H9 (cell line): Measurements from ENCODE around the gene CLCNKB. TPM values are rescaled to one million over a fixed set of nuclear protein-coding genes. Genes with fewer than 3 reads are reported as not detected.

ENCODE experiments used
- DNase-seq: peaks from one replicate; pipeline ENCODE4 v3.0.0-alpha.2; 2017
- H2AFZ ChIP-seq: one replicate; pipeline ENCODE4 v1.6.1; 2013; ENCODE audit warnings: mild to moderate bottlenecking, low read length, control low read depth, moderate library complexity
- H2AK5ac ChIP-seq: 2 replicates; pipeline ENCODE4 v1.6.1; 2013; ENCODE audit warnings: low read length, control low read depth, mixed read lengths; ENCODE audit not compliant: insufficient read length
- H2BK120ac ChIP-seq: one replicate; pipeline ENCODE4 v1.6.1; 2013; ENCODE audit warnings: low read depth, mild to moderate bottlenecking, low read length, control low read depth, inconsistent platforms; ENCODE audit not compliant: poor library complexity, severe bottlenecking
- H2BK12ac ChIP-seq: 2 replicates; pipeline ENCODE4 v1.6.1; 2013; ENCODE audit warnings: low read length, control low read depth, mixed read lengths, low read depth; ENCODE audit not compliant: insufficient read length
- H2BK15ac ChIP-seq: 2 replicates; pipeline ENCODE4 v1.6.1; 2013; ENCODE audit warnings: low read depth, low read length, control low read depth
- H2BK20ac ChIP-seq: one replicate; pipeline ENCODE4 v1.6.1; 2013; ENCODE audit warnings: low read depth, mild to moderate bottlenecking, low read length, control low read depth, inconsistent platforms; ENCODE audit not compliant: poor library complexity, severe bottlenecking
- H2BK5ac ChIP-seq: 2 replicates; pipeline ENCODE4 v1.6.1; 2013; ENCODE audit warnings: low read length, control low read depth, mixed read lengths; ENCODE audit not compliant: insufficient read length
- H3K14ac ChIP-seq: 2 replicates; pipeline ENCODE4 v1.6.1; 2013; ENCODE audit warnings: low read length, control low read depth; ENCODE audit not compliant: insufficient read depth
- H3K18ac ChIP-seq: 2 replicates; pipeline ENCODE4 v1.6.1; 2013; ENCODE audit warnings: low read depth, mild to moderate bottlenecking, mixed read lengths, low read length, control low read depth; ENCODE audit not compliant: insufficient read length
- H3K23ac ChIP-seq: 2 replicates; pipeline ENCODE4 v1.6.1; 2013; ENCODE audit warnings: low read length, control low read depth, mixed read lengths, low read depth; ENCODE audit not compliant: insufficient read length
- H3K23me2 ChIP-seq: 2 replicates; pipeline ENCODE4 v1.6.1; 2013; ENCODE audit warnings: low read depth, mild to moderate bottlenecking, mixed read lengths, low read length, control low read depth; ENCODE audit not compliant: insufficient read length, poor library complexity, severe bottlenecking
- H3K27ac ChIP-seq: 2 replicates; pipeline ENCODE4 v1.5.1; 2013; ENCODE audit warnings: low read length, control low read depth, mixed read lengths, low read depth; ENCODE audit not compliant: insufficient read length
- H3K27me3 ChIP-seq: 2 replicates; pipeline ENCODE4 v1.6.1; 2013; ENCODE audit warnings: low read length, control low read depth, inconsistent platforms; ENCODE audit not compliant: insufficient read depth
- H3K4ac ChIP-seq: 2 replicates; pipeline ENCODE4 v1.6.1; 2013; ENCODE audit warnings: low read depth, mild to moderate bottlenecking, control low read depth, inconsistent platforms, low read length, moderate library complexity
- H3K4me1 ChIP-seq: 2 replicates; pipeline ENCODE4 v1.6.1; 2013; ENCODE audit warnings: low read length, control low read depth, inconsistent platforms; ENCODE audit not compliant: insufficient read depth
- H3K4me2 ChIP-seq: 2 replicates; pipeline ENCODE4 v1.6.1; 2013; ENCODE audit warnings: low read length, control low read depth, mixed read lengths; ENCODE audit not compliant: insufficient read length, insufficient read depth
- H3K56ac ChIP-seq: 2 replicates; pipeline ENCODE4 v1.6.1; 2013; ENCODE audit warnings: low read depth, mild to moderate bottlenecking, mixed read lengths, low read length, control low read depth; ENCODE audit not compliant: insufficient read length
- H3K79me1 ChIP-seq: 2 replicates; pipeline ENCODE4 v1.6.1; 2013; ENCODE audit warnings: low read depth, mild to moderate bottlenecking, moderate library complexity, low read length, control low read depth, inconsistent platforms; ENCODE audit not compliant: insufficient read depth, poor library complexity, severe bottlenecking
- H3K79me2 ChIP-seq: 2 replicates; pipeline ENCODE4 v1.6.1; 2013; ENCODE audit warnings: low read length, control low read depth, inconsistent platforms; ENCODE audit not compliant: insufficient read depth
- H3K9ac ChIP-seq: 2 replicates; pipeline ENCODE4 v1.6.1; 2013; ENCODE audit warnings: low read length, control low read depth, mixed read lengths; ENCODE audit not compliant: insufficient read length; ENCODE audit errors: extremely low read depth
- H3K9me3 ChIP-seq: one replicate; pipeline ENCODE4 v1.6.1; 2013; ENCODE audit warnings: low read depth, low read length, inconsistent platforms; ENCODE audit not compliant: control insufficient read depth
- H3T11ph ChIP-seq: one replicate; pipeline ENCODE4 v1.6.1; 2013; ENCODE audit warnings: mild to moderate bottlenecking, low read length, control low read depth, inconsistent platforms
- H4K20me1 ChIP-seq: one replicate; pipeline ENCODE4 v1.6.1; 2013; ENCODE audit not compliant: control insufficient read depth, insufficient read length, insufficient read depth
- H4K5ac ChIP-seq: 2 replicates; pipeline ENCODE4 v1.6.1; 2013; ENCODE audit warnings: low read depth, mild to moderate bottlenecking, mixed read lengths, low read length, control low read depth; ENCODE audit not compliant: insufficient read length
- H4K8ac ChIP-seq: replicated peaks from 2 replicates; pipeline ENCODE4 v1.6.1; 2013; ENCODE audit warnings: low read length, control low read depth, mixed read lengths, low read depth; ENCODE audit not compliant: insufficient read length
- H4K91ac ChIP-seq: 2 replicates; pipeline ENCODE4 v1.6.1; 2013; ENCODE audit warnings: low read depth, mild to moderate bottlenecking, moderate library complexity, mixed read lengths, low read length, control low read depth; ENCODE audit not compliant: insufficient read length
- H3K27ac Mint-ChIP-seq, 3 experiments: 2 replicates in 2 of 3; 3 replicates in 1 of 3; pipeline ENCODE4 v1.8.0; 2020 to 2021; ENCODE audit warnings: mixed read lengths in 3 of 3, mild to moderate bottlenecking in 1 of 3, moderate library complexity in 1 of 3
- H3K27me3 Mint-ChIP-seq: 2 replicates; pipeline ENCODE4 v1.8.0; 2021; ENCODE audit warnings: low read depth, mild to moderate bottlenecking, moderate library complexity, mixed read lengths
- H3K36me3 Mint-ChIP-seq, 3 experiments: 2 replicates in 2 of 3; 3 replicates in 1 of 3; pipeline ENCODE4 v1.8.0; 2020 to 2021; ENCODE audit warnings: low read depth in 3 of 3, mixed read lengths in 3 of 3; ENCODE audit not compliant: insufficient read depth in 1 of 3
- H3K4me1 Mint-ChIP-seq, 2 experiments: 2 replicates each; pipeline ENCODE4 v1.8.0; 2020; ENCODE audit warnings: mixed read lengths in 2 of 2
- H3K4me3 Mint-ChIP-seq, 2 experiments: 2 replicates in 1 of 2; 3 replicates in 1 of 2; pipeline ENCODE4 v1.8.0; 2020 to 2021; ENCODE audit warnings: mild to moderate bottlenecking in 2 of 2, mixed read lengths in 2 of 2, moderate library complexity in 1 of 2
- H3K9me3 Mint-ChIP-seq, 2 experiments: 2 replicates in 1 of 2; 3 replicates in 1 of 2; pipeline ENCODE4 v1.8.0; 2020; ENCODE audit warnings: mild to moderate bottlenecking in 2 of 2, mixed read lengths in 2 of 2, moderate library complexity in 1 of 2
- WGBS: extraction: QIAGEN DNeasy Blood & Tissue Kit; methylation state at CpG from one replicate; pipeline ENCODE4 v1.1.7; 2013; ENCODE audit warnings: missing lambda C conversion rate, low lambda C conversion rate, mixed read lengths; ENCODE audit not compliant: insufficient read length; ENCODE audit errors: extremely low coverage; 5-methylcytosine and 5-hydroxymethylcytosine counted together
- total RNA-seq: library from RNA; stranded (reverse); gene quantifications from 2 replicates; pipeline ENCODE4 v1.2.1, GENCODE V29; 2021
- TF ChIP-seq, protein P1 (sequence below): fragments of 200-600 bp; sonication (generic); conservative IDR thresholded peaks from 3 replicates; pipeline ENCODE4 v1.8.0; 2021; ENCODE audit warnings: antibody characterized with exemption, mild to moderate bottlenecking

The CLCNKB gene
- total RNA-seq, 1 experiment from 2014 or later = 1.7 TPM

DNA sequence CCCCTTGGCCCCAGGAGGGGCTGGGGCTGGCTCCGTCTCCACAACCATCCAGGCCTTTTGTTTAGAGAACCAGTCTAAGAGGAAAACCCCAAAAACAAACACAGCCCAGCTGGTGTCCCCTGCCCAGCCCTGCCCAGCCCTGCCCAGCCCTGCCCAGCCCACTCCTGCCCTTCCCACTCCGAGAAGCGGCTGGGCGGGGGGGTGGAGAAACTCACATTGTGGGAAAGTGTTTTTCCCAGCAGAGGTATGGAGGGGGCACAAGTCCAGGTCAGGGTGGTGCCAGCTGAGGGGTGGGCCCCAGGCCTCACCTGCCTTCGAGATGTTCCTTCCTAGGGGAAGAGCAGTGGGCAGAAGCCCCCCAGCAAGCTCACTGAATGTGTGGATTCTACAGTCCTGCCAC, 39.9 kb downstream of the CLCNKB start:
- Histone ChIP-seq H3K79me2 (no peaks in the 10 kb centered on the region), H3K9me3 (no peaks in the 10 kb centered on the region), H3K4me2 (no peak overlapping the region), H3K23me2 (no peaks in the 10 kb centered on the region), H3T11ph (no peak overlapping the region), H4K5ac (no peak overlapping the region), H4K20me1 (no peaks in the 10 kb centered on the region), H4K91ac (no peak overlapping the region), H3K56ac (no peak overlapping the region), H3K9ac (no peak overlapping the region), H2AFZ (no peak overlapping the region), H3K18ac (no peak overlapping the region), H3K14ac (no peak overlapping the region), H3K4ac (no peak overlapping the region), H2BK5ac (no peak overlapping the region), H2BK15ac (no peak overlapping the region), H3K23ac (no peak overlapping the region), H2BK120ac (no peak overlapping the region), H2BK20ac (no peak overlapping the region), H3K79me1 (no peaks in the 10 kb centered on the region), H3K27ac (no peak overlapping the region), H2BK12ac (no peak overlapping the region), H2AK5ac (no peak overlapping the region), H4K8ac (no peak overlapping the region), H3K27me3 (no peaks in the 10 kb centered on the region), H3K4me1 (no peaks in the 10 kb centered on the region)
- Mint-ChIP-seq H3K4me1 (peaks cover 12 to 16% of the 10 kb centered on the region in 2 experiments), H3K27me3 (peaks cover 3% of the 10 kb centered on the region), H3K9me3 (no peaks in the 10 kb centered on the region), H3K27ac (no peak overlapping the region), H3K4me3 (no peak overlapping the region), H3K36me3 (no peaks in the 10 kb centered on the region)
- TF ChIP-seq, protein P1, sequence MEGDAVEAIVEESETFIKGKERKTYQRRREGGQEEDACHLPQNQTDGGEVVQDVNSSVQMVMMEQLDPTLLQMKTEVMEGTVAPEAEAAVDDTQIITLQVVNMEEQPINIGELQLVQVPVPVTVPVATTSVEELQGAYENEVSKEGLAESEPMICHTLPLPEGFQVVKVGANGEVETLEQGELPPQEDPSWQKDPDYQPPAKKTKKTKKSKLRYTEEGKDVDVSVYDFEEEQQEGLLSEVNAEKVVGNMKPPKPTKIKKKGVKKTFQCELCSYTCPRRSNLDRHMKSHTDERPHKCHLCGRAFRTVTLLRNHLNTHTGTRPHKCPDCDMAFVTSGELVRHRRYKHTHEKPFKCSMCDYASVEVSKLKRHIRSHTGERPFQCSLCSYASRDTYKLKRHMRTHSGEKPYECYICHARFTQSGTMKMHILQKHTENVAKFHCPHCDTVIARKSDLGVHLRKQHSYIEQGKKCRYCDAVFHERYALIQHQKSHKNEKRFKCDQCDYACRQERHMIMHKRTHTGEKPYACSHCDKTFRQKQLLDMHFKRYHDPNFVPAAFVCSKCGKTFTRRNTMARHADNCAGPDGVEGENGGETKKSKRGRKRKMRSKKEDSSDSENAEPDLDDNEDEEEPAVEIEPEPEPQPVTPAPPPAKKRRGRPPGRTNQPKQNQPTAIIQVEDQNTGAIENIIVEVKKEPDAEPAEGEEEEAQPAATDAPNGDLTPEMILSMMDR = no peak
- DNase-seq = no peak
- no CpG with 5 or more reads among the region's 5 CpGs for WGBS
